Mesendoderm (in vitro differentiated cells): ENCODE results near the gene ADGRG6.

Experiments
- DNase-seq: peaks from one replicate; pipeline ENCODE4 v3.0.0; 2013
- H2AK5ac ChIP-seq: 2 replicates; pipeline ENCODE4 v1.6.1; 2013; ENCODE audit warnings: low read length, inconsistent platforms
- H2BK120ac ChIP-seq: 2 replicates; pipeline ENCODE4 v1.6.1; 2013; ENCODE audit warnings: low read depth, mild to moderate bottlenecking, low read length, moderate library complexity, mixed read lengths
- H2BK15ac ChIP-seq: replicated peaks from 2 replicates; pipeline ENCODE4 v1.6.1; 2013; ENCODE audit warnings: low read depth, mild to moderate bottlenecking, moderate library complexity
- H2BK5ac ChIP-seq: 2 replicates; pipeline ENCODE4 v1.6.1; 2013; ENCODE audit warnings: low read length, inconsistent platforms
- H3K18ac ChIP-seq: 2 replicates; pipeline ENCODE4 v1.6.1; 2013; ENCODE audit warnings: mild to moderate bottlenecking, low read length, mixed read lengths
- H3K23ac ChIP-seq: one replicate; pipeline ENCODE4 v1.6.1; 2013; ENCODE audit warnings: low read length
- H3K27ac ChIP-seq: 2 replicates; pipeline ENCODE4 v1.5.1; 2013; ENCODE audit warnings: low read depth, mild to moderate bottlenecking, inconsistent platforms, low read length, moderate library complexity
- H3K27me3 ChIP-seq: 2 replicates; pipeline ENCODE4 v1.6.1; 2013; ENCODE audit warnings: low read length, control low read depth, mild to moderate bottlenecking, inconsistent platforms; ENCODE audit not compliant: insufficient read depth, poor library complexity
- H3K36me3 ChIP-seq: 2 replicates; pipeline ENCODE4 v1.6.1; 2013; ENCODE audit warnings: low read length, inconsistent platforms; ENCODE audit not compliant: control insufficient read depth, insufficient read depth
- H3K4ac ChIP-seq: one replicate; pipeline ENCODE4 v1.6.1; 2013; ENCODE audit warnings: low read depth, mild to moderate bottlenecking, low read length, moderate library complexity
- H3K4me1 ChIP-seq: 2 replicates; pipeline ENCODE4 v1.6.1; 2013; ENCODE audit warnings: low read depth, low read length, inconsistent platforms; ENCODE audit not compliant: control insufficient read depth
- H3K4me2 ChIP-seq: 2 replicates; pipeline ENCODE4 v1.6.1; 2013; ENCODE audit warnings: low read length
- H3K4me3 ChIP-seq: 2 replicates; pipeline ENCODE4 v1.5.1; 2013; ENCODE audit warnings: mild to moderate bottlenecking, low read length
- H3K56ac ChIP-seq: one replicate; pipeline ENCODE4 v1.6.1; 2013; ENCODE audit warnings: low read length
- H3K79me1 ChIP-seq: 2 replicates; pipeline ENCODE4 v1.6.1; 2013; ENCODE audit warnings: low read length, inconsistent platforms
- H3K79me2 ChIP-seq: 2 replicates; pipeline ENCODE4 v1.6.1; 2013; ENCODE audit warnings: mild to moderate bottlenecking, low read length; ENCODE audit not compliant: control insufficient read depth, insufficient read depth
- H3K9ac ChIP-seq: 2 replicates; pipeline ENCODE4 v1.6.1; 2013; ENCODE audit warnings: low read length, inconsistent platforms
- H4K5ac ChIP-seq: one replicate; pipeline ENCODE4 v1.6.1; 2013; ENCODE audit warnings: low read length
- H4K8ac ChIP-seq: one replicate; pipeline ENCODE4 v1.6.1; 2013; ENCODE audit warnings: low read depth, mild to moderate bottlenecking, control low read depth, low read length, moderate library complexity
- WGBS: extraction: QIAGEN DNeasy Blood & Tissue Kit; methylation state at CpG from one replicate; pipeline ENCODE4 v1.1.7; 2013; ENCODE audit warnings: low lambda C conversion rate, missing lambda C conversion rate; ENCODE audit not compliant: insufficient coverage; ENCODE audit errors: extremely low coverage; 5-methylcytosine and 5-hydroxymethylcytosine counted together

ADGRG6 gene

DNA sequence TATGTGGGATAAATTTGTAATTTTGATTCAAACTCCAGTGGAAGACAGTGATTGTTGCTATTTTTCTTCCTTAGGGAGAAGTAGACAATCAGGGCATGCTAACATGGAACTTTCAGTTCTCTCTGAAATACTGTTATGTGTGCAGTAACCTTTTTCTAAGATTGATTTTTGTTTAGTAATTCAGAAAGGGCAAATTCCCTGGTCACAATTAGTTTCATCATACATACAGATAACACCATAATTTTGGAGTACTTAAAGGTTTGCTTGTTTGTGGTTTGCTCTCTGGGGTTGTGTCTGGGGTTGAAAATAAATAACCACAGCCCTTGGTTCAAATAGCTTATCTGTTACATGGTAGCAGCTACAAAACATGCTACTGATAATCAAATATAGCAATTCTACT, 34.4 kb downstream of the ADGRG6 start:
- Histone ChIP-seq H2BK5ac (no peak overlapping the region), H3K36me3 (no peaks in the 10 kb centered on the region), H4K8ac (no peak overlapping the region), H2BK120ac (no peak overlapping the region), H3K18ac (no peak overlapping the region), H3K23ac (no peak overlapping the region), H2AK5ac (no peak overlapping the region), H3K79me2 (no peaks in the 10 kb centered on the region), H3K27ac (no peak overlapping the region), H3K27me3 (no peaks in the 10 kb centered on the region), H2BK15ac (no peak overlapping the region), H4K5ac (no peak overlapping the region), H3K4me3 (no peak overlapping the region), H3K56ac (no peak overlapping the region), H3K9ac (no peak overlapping the region), H3K4ac (no peak overlapping the region), H3K4me1 (no peaks in the 10 kb centered on the region), H3K4me2 (no peak overlapping the region), H3K79me1 (no peaks in the 10 kb centered on the region)
- no peak for DNase-seq

- no peak for DNase-seq
- H2BK15ac ChIP-seq: no peak overlapping the region
- no peak overlapping the region for H3K56ac ChIP-seq
- H3K4me2 ChIP-seq: no peak overlapping the region
- no peaks in the 10 kb centered on the region for H3K4me1 ChIP-seq
- no peaks in the 10 kb centered on the region for H3K27me3 ChIP-seq
- H2BK5ac ChIP-seq: no peak overlapping the region
- no peak overlapping the region for H3K27ac ChIP-seq
- no peak overlapping the region for H3K23ac ChIP-seq
- no peak overlapping the region for H3K18ac ChIP-seq
- H3K79me1 ChIP-seq: no peaks in the 10 kb centered on the region
- no peak overlapping the region for H3K9ac ChIP-seq
- no peak overlapping the region for H3K4ac ChIP-seq
- no peaks in the 10 kb centered on the region for H3K36me3 ChIP-seq
- no peak overlapping the region for H4K5ac ChIP-seq
- no peak overlapping the region for H4K8ac ChIP-seq
- H3K79me2 ChIP-seq: no peaks in the 10 kb centered on the region
- H2AK5ac ChIP-seq: no peak overlapping the region
- H2BK120ac ChIP-seq: no peak overlapping the region
- H3K4me3 ChIP-seq: no peak overlapping the region
- WGBS: no CpG with 5 or more reads among the region's 3 CpGs
Observed at GRCh38 chr6:142336787-142337186, 35.0 kb downstream of the ADGRG6 start.

DNA sequence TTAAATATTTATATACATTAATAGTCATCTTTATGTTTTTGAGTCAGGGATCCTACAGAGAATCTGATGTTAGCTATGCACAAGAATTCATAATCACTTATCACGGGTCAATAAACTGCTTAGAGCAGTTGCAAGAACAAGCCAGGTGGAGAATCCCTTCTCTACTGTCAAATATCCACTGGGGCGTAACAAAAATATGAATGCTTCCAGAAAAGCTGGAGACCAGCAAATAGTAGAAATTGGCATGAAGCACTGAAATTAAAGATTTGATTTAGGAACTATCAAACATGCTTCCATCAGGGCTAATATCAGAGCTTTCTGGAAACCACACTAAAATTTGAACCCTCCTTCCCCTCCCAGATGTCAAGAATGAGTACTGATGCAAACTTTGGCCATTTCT, 37.3 kb downstream of the ADGRG6 start:
- no peak for DNase-seq
- H3K79me2 ChIP-seq: no peaks in the 10 kb centered on the region
- H3K4me3 ChIP-seq: no peak overlapping the region
- H3K4me2 ChIP-seq: no peak overlapping the region
- no peak overlapping the region for H3K23ac ChIP-seq
- no peak overlapping the region for H3K4ac ChIP-seq
- H2AK5ac ChIP-seq: no peak overlapping the region
- H3K27ac ChIP-seq: no peak overlapping the region
- no peak overlapping the region for H2BK120ac ChIP-seq
- no peak overlapping the region for H2BK15ac ChIP-seq
- no peak overlapping the region for H4K5ac ChIP-seq
- no peak overlapping the region for H4K8ac ChIP-seq
- no peak overlapping the region for H3K56ac ChIP-seq
- H2BK5ac ChIP-seq: no peak overlapping the region
- no peaks in the 10 kb centered on the region for H3K79me1 ChIP-seq
- no peaks in the 10 kb centered on the region for H3K36me3 ChIP-seq
- H3K4me1 ChIP-seq: no peaks in the 10 kb centered on the region
- no CpG with 5 or more reads among the region's 2 CpGs for WGBS
- no peaks in the 10 kb centered on the region for H3K27me3 ChIP-seq
- H3K9ac ChIP-seq: no peak overlapping the region
- H3K18ac ChIP-seq: no peak overlapping the region

DNA sequence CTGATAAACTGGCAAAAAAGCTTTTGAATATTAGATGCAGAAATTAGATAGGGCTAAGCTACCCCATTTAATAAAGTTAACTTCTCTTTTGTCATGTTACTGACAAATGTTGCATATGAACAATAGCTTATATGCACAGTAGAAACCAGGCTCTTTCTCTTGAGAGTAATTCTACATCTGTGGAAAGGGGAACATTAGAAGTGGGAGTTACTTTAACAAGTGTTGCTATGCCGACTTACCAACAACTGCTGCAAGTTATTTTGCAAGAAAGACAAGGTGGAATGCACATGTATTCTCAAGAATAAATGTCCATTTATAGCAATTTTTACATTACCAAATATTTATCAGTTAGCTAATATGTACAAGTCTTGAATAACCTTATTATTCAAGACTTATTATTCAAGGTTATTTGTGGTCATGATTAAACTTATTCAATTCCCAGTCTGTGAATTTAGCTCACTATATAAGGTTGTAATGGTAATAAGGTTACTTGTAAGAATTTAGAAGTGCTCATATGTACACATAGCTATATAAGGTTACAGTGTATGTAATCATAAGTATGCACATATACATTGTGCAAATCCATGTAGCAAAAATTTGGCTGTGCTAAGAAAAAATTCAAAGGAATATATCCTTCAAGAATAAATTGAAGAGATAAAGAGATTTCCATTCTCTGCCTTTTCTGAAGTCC, 38.3 kb downstream of the ADGRG6 start:
- Histone ChIP-seq H2BK15ac (no peak overlapping the region), H2BK120ac (no peak overlapping the region), H4K8ac (no peak overlapping the region), H3K27me3 (no peaks in the 10 kb centered on the region), H4K5ac (no peak overlapping the region), H3K23ac (no peak overlapping the region), H3K4me3 (no peak overlapping the region), H3K4ac (no peak overlapping the region), H2BK5ac (no peak overlapping the region), H3K36me3 (no peaks in the 10 kb centered on the region), H3K79me2 (no peaks in the 10 kb centered on the region), H3K18ac (no peak overlapping the region), H3K4me1 (no peaks in the 10 kb centered on the region), H3K4me2 (no peak overlapping the region), H3K27ac (no peak overlapping the region), H3K56ac (no peak overlapping the region), H2AK5ac (no peak overlapping the region), H3K79me1 (no peaks in the 10 kb centered on the region), H3K9ac (no peak overlapping the region)
- no CpG with 5 or more reads among the region's 1 CpG for WGBS
- no peak for DNase-seq

DNA sequence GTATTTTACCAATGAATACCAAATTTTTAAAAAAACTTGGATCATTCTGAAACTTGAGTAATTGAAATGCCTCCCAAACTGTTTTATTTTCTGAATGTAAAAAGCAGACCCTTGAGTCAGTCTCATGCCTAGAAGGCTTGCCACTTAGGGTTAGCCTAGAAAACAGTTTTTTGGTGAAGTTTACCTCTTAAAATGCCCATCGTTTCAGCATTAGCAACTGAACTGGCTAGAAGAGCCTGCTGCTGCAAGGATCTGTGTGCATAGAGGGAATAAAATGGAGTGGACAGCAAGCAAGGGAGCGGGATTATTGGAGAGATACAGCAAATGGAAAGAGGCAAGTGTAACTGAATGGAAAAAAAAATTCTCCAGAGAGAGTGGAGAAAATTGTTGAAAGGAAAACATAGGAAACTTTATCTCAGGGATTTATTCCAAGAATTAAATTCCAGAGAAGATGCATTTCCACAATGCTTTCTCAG, 40.1 kb downstream of the ADGRG6 start:
- WGBS: no CpG with 5 or more reads among the region's 2 CpGs
- Histone ChIP-seq H3K36me3 (no peaks in the 10 kb centered on the region), H2BK120ac (no peak overlapping the region), H3K79me2 (no peaks in the 10 kb centered on the region), H3K4me3 (no peak overlapping the region), H3K4ac (no peak overlapping the region), H3K4me1 (no peaks in the 10 kb centered on the region), H3K27me3 (no peaks in the 10 kb centered on the region), H3K56ac (no peak overlapping the region), H2BK15ac (no peak overlapping the region), H4K5ac (no peak overlapping the region), H3K23ac (no peak overlapping the region), H2AK5ac (no peak overlapping the region), H4K8ac (no peak overlapping the region), H3K27ac (no peak overlapping the region), H3K18ac (no peak overlapping the region), H3K4me2 (no peak overlapping the region), H2BK5ac (no peak overlapping the region), H3K9ac (no peak overlapping the region), H3K79me1 (no peaks in the 10 kb centered on the region)
- DNase-seq: no peak

GRCh38 chr6:142342986-142343385, 41.2 kb downstream of the ADGRG6 start:
- no peaks in the 10 kb centered on the region for H3K79me1 ChIP-seq
- H3K18ac ChIP-seq: no peak overlapping the region
- H4K5ac ChIP-seq: no peak overlapping the region
- H3K27ac ChIP-seq: no peak overlapping the region
- no peak overlapping the region for H2BK120ac ChIP-seq
- H3K4me1 ChIP-seq: no peaks in the 10 kb centered on the region
- no peak overlapping the region for H3K4ac ChIP-seq
- no peaks in the 10 kb centered on the region for H3K27me3 ChIP-seq
- H2BK5ac ChIP-seq: no peak overlapping the region
- DNase-seq: no peak
- no peak overlapping the region for H3K4me3 ChIP-seq
- no peak overlapping the region for H3K23ac ChIP-seq
- H3K4me2 ChIP-seq: no peak overlapping the region
- no peak overlapping the region for H3K9ac ChIP-seq
- H2AK5ac ChIP-seq: no peak overlapping the region
- no peak overlapping the region for H4K8ac ChIP-seq
- no peak overlapping the region for H2BK15ac ChIP-seq
- no peaks in the 10 kb centered on the region for H3K36me3 ChIP-seq
- no peak overlapping the region for H3K56ac ChIP-seq
- no peaks in the 10 kb centered on the region for H3K79me2 ChIP-seq
